PC-9 (cell line): ENCODE results near the gene ACVR1.

ENCODE experiments used
- CTCF ChIP-seq: fragments of 200-600 bp; sonication (generic); conservative IDR thresholded peaks from 2 replicates; pipeline ENCODE4 v1.6.1; 2017; ENCODE audit warnings: mixed run types, antibody characterized with exemption, mild to moderate bottlenecking, moderate library complexity
- EZH2 ChIP-seq: fragments of 200-600 bp; sonication (generic); IDR thresholded peaks from 2 replicates; pipeline ENCODE4 v1.8.0; 2017; ENCODE audit warnings: antibody characterized with exemption, low read depth

GRCh38 chr2:157901325-157901724 is 25.2 kb upstream of the ACVR1 start:
- TF ChIP-seq CTCF (no peak), EZH2 (no peak)
